HG02852 (cell line): ENCODE results near the gene TCF12.
A peak's percentile ranks its signal among the peaks of the same experiment; 100 is the strongest.

ENCODE experiments used
- ATAC-seq: cut with Tn5 transposase; IDR thresholded peaks from one replicate; pipeline ENCODE4 v1.9.1; 2021; ENCODE audit warnings: mild to moderate bottlenecking, moderate library complexity; ENCODE audit not compliant: unreplicated experiment

The TCF12 gene

GRCh38 chr15:57235873-57236272 lies 317.4 kb downstream of the TCF12 start:
- ATAC-seq, result no peak

- ATAC-seq, result no peak
Measured at GRCh38 chr15:57236561-57237300, 318.3 kb downstream of the TCF12 start.

GRCh38 chr15:57237301-57237642 lies 318.8 kb downstream of the TCF12 start:
- ATAC-seq, result no peak

GRCh38 chr15:57237676-57238075 lies 319.2 kb downstream of the TCF12 start:
- no peak for ATAC-seq

- no peak for ATAC-seq
Measured at GRCh38 chr15:57245130-57245529, 326.7 kb downstream of the TCF12 start.

GRCh38 chr15:57245714-57246113 lies 327.3 kb downstream of the TCF12 start:
- no peak for ATAC-seq

- no peak for ATAC-seq
Measured at GRCh38 chr15:57248074-57248473, 329.6 kb downstream of the TCF12 start.

- no peak for ATAC-seq
Measured at GRCh38 chr15:57251308-57251707, 332.9 kb downstream of the TCF12 start.

- ATAC-seq, result no peak
Measured at GRCh38 chr15:57251941-57252340, 333.5 kb downstream of the TCF12 start.

GRCh38 chr15:57253082-57253481 lies 334.6 kb downstream of the TCF12 start:
- no peak for ATAC-seq

- no peak for ATAC-seq
Measured at GRCh38 chr15:57253500-57253899, 335.1 kb downstream of the TCF12 start.

- ATAC-seq, result no peak
Measured at GRCh38 chr15:57255751-57256341, 337.4 kb downstream of the TCF12 start.

GRCh38 chr15:57256939-57257338 lies 338.5 kb downstream of the TCF12 start:
- no peak for ATAC-seq

GRCh38 chr15:57259568-57260040 lies 341.2 kb downstream of the TCF12 start:
- ATAC-seq, result no peak

GRCh38 chr15:57263520-57263919 lies 345.1 kb downstream of the TCF12 start:
- ATAC-seq, result no peak

- ATAC-seq, result no peak
Measured at GRCh38 chr15:57272771-57273357, 354.4 kb downstream of the TCF12 start.

- no peak for ATAC-seq
Measured at GRCh38 chr15:57273402-57273801, 355.0 kb downstream of the TCF12 start.

GRCh38 chr15:57278439-57278838 lies 360.0 kb downstream of the TCF12 start:
- no peak for ATAC-seq

GRCh38 chr15:57280464-57280863 lies 362.0 kb downstream of the TCF12 start:
- no peak for ATAC-seq

GRCh38 chr15:57281321-57281720 lies 362.9 kb downstream of the TCF12 start:
- ATAC-seq, result peak; percentile 58

GRCh38 chr15:57282686-57283085 lies 364.2 kb downstream of the TCF12 start:
- ATAC-seq, result no peak

GRCh38 chr15:57283774-57284503 lies 365.5 kb downstream of the TCF12 start:
- ATAC-seq, result peak; percentile 8
